Glutamatergic neuron (in vitro differentiated cells): ENCODE data around the gene ZFAND4. TPM values are rescaled to one million over a fixed set of nuclear protein-coding genes. Genes with fewer than 3 reads are reported as not detected.

ENCODE experiments used
- DNase-seq: peaks from one replicate; pipeline ENCODE4 v3.0.0; 2022
- H3K27ac Mint-ChIP-seq: one replicate; pipeline ENCODE4 v1.8.0; 2020; ENCODE audit warnings: mild to moderate bottlenecking, mixed read lengths, inconsistent platforms; ENCODE audit not compliant: unreplicated experiment
- H3K27me3 Mint-ChIP-seq: one replicate; pipeline ENCODE4 v1.8.0; 2020; ENCODE audit warnings: mild to moderate bottlenecking, moderate library complexity, mixed read lengths, inconsistent platforms; ENCODE audit not compliant: unreplicated experiment
- H3K36me3 Mint-ChIP-seq: one replicate; pipeline ENCODE4 v1.8.0; 2020; ENCODE audit warnings: mild to moderate bottlenecking, mixed read lengths, inconsistent platforms; ENCODE audit not compliant: unreplicated experiment
- H3K4me1 Mint-ChIP-seq: one replicate; pipeline ENCODE4 v1.8.0; 2020; ENCODE audit warnings: mild to moderate bottlenecking, low read depth, mixed read lengths, inconsistent platforms; ENCODE audit not compliant: unreplicated experiment
- H3K4me3 Mint-ChIP-seq: one replicate; pipeline ENCODE4 v1.8.0; 2020; ENCODE audit warnings: mild to moderate bottlenecking, mixed read lengths, inconsistent platforms; ENCODE audit not compliant: unreplicated experiment
- H3K9me3 Mint-ChIP-seq: one replicate; pipeline ENCODE4 v1.8.0; 2020; ENCODE audit warnings: mild to moderate bottlenecking, moderate library complexity, mixed read lengths, inconsistent platforms; ENCODE audit not compliant: unreplicated experiment
- CTCF ChIP-seq: fragments of 200-600 bp; sonication (generic); IDR thresholded peaks from one replicate; pipeline ENCODE4 v1.5.0; 2021; ENCODE audit not compliant: partially characterized antibody, unreplicated experiment
- total RNA-seq: library from RNA; stranded (reverse); fragmentation: NEBNext Ultra II Directional; extraction: Animal tissue kit (Norgen Biotek cat#: 25700); gene quantifications from one replicate; pipeline ENCODE4 v1.2.1, GENCODE V29; 2021; ENCODE audit not compliant: unreplicated experiment

Gene ZFAND4
- total RNA-seq, 1 donor from 2014 or later: 33.0 TPM

DNA sequence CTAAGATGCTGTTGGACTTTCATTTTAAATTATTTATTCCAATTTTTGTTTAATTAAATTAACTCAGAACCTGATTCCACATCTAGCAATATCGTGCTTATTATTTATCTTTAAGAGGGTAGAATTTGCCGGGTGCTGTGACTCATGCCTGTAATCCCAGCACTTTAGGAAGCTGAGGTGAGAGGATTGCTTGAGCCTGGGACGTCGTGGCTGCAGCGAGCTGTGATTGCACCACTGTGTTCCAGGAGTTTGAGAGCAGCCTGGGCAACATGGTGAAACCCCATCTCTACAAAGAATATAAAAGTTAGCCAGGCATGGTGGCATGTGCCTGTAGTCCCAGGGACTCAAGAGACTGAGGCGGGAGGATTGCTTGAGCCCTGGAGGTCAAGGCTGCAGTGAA lies 47.8 kb downstream of the ZFAND4 start:
- Mint-ChIP-seq H3K27ac (no peak overlapping the region), H3K36me3 (no peaks in the 10 kb centered on the region), H3K9me3 (no peaks in the 10 kb centered on the region), H3K4me1 (no peaks in the 10 kb centered on the region), H3K4me3 (no peak overlapping the region), H3K27me3 (peaks cover 3% of the 10 kb centered on the region)
- no peak for DNase-seq
- TF ChIP-seq CTCF: no peak

DNA sequence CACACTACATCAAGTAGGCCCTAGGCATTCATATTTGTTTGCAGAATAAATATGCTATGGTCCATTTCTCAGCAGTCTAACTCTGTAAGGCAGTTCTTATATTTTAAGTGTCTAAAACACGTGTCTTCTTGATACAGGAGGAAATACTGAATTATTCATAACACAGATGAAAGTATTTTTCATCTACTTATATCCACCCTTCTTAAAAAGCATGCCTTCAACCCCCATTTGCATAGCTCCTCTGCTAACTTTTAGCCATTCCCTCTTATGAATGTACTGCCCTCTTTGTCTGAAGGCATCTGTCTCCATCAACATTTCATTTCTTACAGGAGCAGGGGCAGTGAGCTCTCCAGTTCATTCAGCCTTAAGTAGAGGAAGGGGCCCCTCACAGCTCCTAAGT lies 57.7 kb downstream of the ZFAND4 start:
- no peak overlapping the region for H3K27ac Mint-ChIP-seq
- no peak overlapping the region for H3K4me3 Mint-ChIP-seq
- no peaks in the 10 kb centered on the region for H3K36me3 Mint-ChIP-seq
- H3K4me1 Mint-ChIP-seq: no peaks in the 10 kb centered on the region
- TF ChIP-seq CTCF: no peak
- no peaks in the 10 kb centered on the region for H3K27me3 Mint-ChIP-seq
- peaks cover 2% of the 10 kb centered on the region for H3K9me3 Mint-ChIP-seq
- no peak for DNase-seq

DNA sequence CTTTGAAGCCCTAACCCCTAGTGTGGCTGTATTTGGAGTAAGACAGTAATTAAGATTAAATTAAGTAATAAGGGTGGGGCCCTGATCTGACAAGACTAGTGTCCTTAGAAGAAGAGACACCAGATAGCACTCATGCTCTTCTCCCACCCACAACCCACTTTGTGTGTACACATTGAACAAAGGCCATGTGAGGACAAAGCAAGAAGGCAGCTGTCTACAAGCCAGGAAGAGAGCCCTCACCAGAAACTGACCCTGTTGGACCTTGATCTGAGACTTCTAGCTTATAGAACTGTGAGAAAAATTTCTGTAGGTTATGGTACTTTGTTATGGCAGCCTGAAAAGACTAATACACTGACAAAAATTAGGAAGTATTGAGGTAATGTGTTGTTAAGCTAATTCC lies 59.8 kb downstream of the ZFAND4 start:
- Mint-ChIP-seq H3K4me3 (no peak overlapping the region), H3K4me1 (peaks cover under 1% of the 10 kb centered on the region), H3K27me3 (no peaks in the 10 kb centered on the region), H3K36me3 (no peaks in the 10 kb centered on the region), H3K9me3 (peaks cover 2% of the 10 kb centered on the region), H3K27ac (no peak overlapping the region)
- no peak for DNase-seq
- TF ChIP-seq CTCF: no peak

DNA sequence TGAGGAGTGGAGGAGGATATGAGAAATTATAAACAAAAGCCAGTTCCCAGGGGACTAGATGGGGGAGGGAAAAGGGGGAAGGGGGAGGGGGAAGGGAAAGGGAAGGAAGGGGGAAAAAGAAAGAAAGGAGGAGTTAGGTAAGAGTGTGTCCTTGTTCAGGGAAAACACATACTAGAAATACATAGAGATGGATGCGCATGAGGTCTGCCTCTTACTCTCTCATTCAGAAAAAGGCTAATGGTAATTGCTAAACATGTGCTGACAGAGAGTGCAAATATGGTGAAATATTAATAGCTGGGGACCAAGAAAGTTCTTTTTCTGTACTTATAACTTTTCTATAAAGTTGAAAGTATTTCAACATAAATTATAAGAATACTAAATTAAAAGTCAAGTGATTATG lies 64.5 kb downstream of the ZFAND4 start:
- H3K27ac Mint-ChIP-seq: no peak overlapping the region
- H3K27me3 Mint-ChIP-seq: no peaks in the 10 kb centered on the region
- no peaks in the 10 kb centered on the region for H3K36me3 Mint-ChIP-seq
- no peak for DNase-seq
- peaks cover 2% of the 10 kb centered on the region for H3K4me1 Mint-ChIP-seq
- no peak overlapping the region for H3K4me3 Mint-ChIP-seq
- no peak for TF ChIP-seq CTCF
- H3K9me3 Mint-ChIP-seq: no peaks in the 10 kb centered on the region

DNA sequence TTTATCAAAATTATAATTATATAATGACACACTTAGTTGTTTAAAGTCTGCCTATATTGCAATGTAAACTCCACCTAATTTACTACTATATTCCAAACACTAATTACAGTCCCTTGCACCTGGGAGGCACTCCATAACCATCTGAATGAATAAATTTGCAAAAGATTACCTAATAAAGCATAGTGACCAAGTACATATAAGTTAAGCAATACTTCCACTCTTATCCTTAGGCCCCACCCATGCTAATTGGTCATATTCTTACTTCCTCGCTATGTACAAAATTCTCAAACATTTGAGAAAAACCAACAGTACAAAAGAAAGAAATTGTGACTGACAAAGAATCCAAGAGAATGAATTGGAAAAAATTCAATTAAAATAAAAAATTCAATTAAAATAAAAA lies 65.3 kb downstream of the ZFAND4 start:
- TF ChIP-seq CTCF: no peak
- no peaks in the 10 kb centered on the region for H3K36me3 Mint-ChIP-seq
- H3K27ac Mint-ChIP-seq: no peak overlapping the region
- H3K27me3 Mint-ChIP-seq: no peaks in the 10 kb centered on the region
- H3K4me1 Mint-ChIP-seq: peaks cover 2% of the 10 kb centered on the region
- no peaks in the 10 kb centered on the region for H3K9me3 Mint-ChIP-seq
- H3K4me3 Mint-ChIP-seq: no peak overlapping the region
- no peak for DNase-seq
